ENCODE data around the gene DDX52.

Gene DDX52

GRCh38 chr17:37585066-37585465 lies 58.2 kb downstream of the DDX52 start:
- no peak for DNase-seq

GRCh38 chr17:37576281-37576680 lies 67.0 kb downstream of the DDX52 start:
- no peak for DNase-seq

GRCh38 chr17:37574427-37574826 lies 68.8 kb downstream of the DDX52 start:
- DNase-seq, result no peak

- DNase-seq, result no peak
These were observed 71.6 kb downstream of the DDX52 start for GRCh38 chr17:37571674-37572073.

GRCh38 chr17:37570527-37571093 lies 72.6 kb downstream of the DDX52 start:
- peak in 9 of 58 donors; percentile 2 to 32 (median 6) for DNase-seq

- DNase-seq, result no peak
These were observed 74.7 kb downstream of the DDX52 start for GRCh38 chr17:37568350-37569053.

GRCh38 chr17:37567538-37567937 lies 75.7 kb downstream of the DDX52 start:
- DNase-seq, result no peak

GRCh38 chr17:37567137-37567536 lies 76.1 kb downstream of the DDX52 start:
- no peak for DNase-seq

GRCh38 chr17:37564252-37564651 lies 79.0 kb downstream of the DDX52 start:
- no peak for DNase-seq

GRCh38 chr17:37562016-37562745 lies 81.1 kb downstream of the DDX52 start:
- no peak for DNase-seq

Measured in anterior cingulate cortex (tissue), 58 donors.